HepG2 (cell line): ENCODE results near the gene DQX1. TPM values are rescaled to one million over a fixed set of nuclear protein-coding genes. Genes with fewer than 3 reads are reported as not detected.
A peak's percentile ranks its signal among the peaks of the same experiment; 100 is the strongest.

Experiments used
- ATAD3A ChIP-seq: sonication (generic); formaldehyde crosslinking; IDR thresholded peaks from 2 replicates; pipeline ENCODE4 v1.4.0; 2020; ENCODE audit warnings: missing genetic modification reagents
- ATF2 ChIP-seq: sonication (generic); formaldehyde crosslinking; IDR thresholded peaks from 2 replicates; pipeline ENCODE4 v1.4.0; 2020; ENCODE audit warnings: missing genetic modification reagents
- CENPX ChIP-seq: sonication (generic); formaldehyde crosslinking; IDR thresholded peaks from 2 replicates; pipeline ENCODE4 v1.9.0; 2021; ENCODE audit warnings: mild to moderate bottlenecking, missing genetic modification reagents, moderate library complexity
- FOSL1 ChIP-seq: sonication (generic); formaldehyde crosslinking; IDR thresholded peaks from 2 replicates; pipeline ENCODE4 v1.9.0; 2021; ENCODE audit warnings: missing genetic modification reagents, borderline replicate concordance
- HCFC1 ChIP-seq: fragments of 150-350 bp; IDR thresholded peaks from 2 replicates; pipeline ENCODE4 v1.6.1; 2014; ENCODE audit warnings: low read depth, low read length
- HMGA1 ChIP-seq: sonication (generic); formaldehyde crosslinking; conservative IDR thresholded peaks from 2 replicates; pipeline ENCODE4 v1.4.0; 2020; ENCODE audit warnings: missing genetic modification reagents
- IRF1 ChIP-seq: sonication (generic); formaldehyde crosslinking; IDR thresholded peaks from 2 replicates; pipeline ENCODE4 v1.4.0; 2020; ENCODE audit warnings: low read depth, mild to moderate bottlenecking, missing genetic modification reagents
- MTF1 ChIP-seq: sonication (generic); formaldehyde crosslinking; IDR thresholded peaks from 2 replicates; pipeline ENCODE4 v1.5.0; 2020; ENCODE audit warnings: missing genetic modification reagents
- PBX2 ChIP-seq: IDR thresholded peaks from 2 replicates; pipeline ENCODE4 v1.6.1; 2016; ENCODE audit warnings: control low read depth
- POGK ChIP-seq: sonication (generic); formaldehyde crosslinking; conservative IDR thresholded peaks from 2 replicates; pipeline ENCODE4 v1.8.0; 2022; ENCODE audit warnings: mild to moderate bottlenecking, moderate library complexity, missing genetic modification reagents
- POLR2AphosphoS5 ChIP-seq: IDR thresholded peaks from 2 replicates; pipeline ENCODE4 v1.6.1; 2012; ENCODE audit warnings: low read depth, low read length
- RAD21 ChIP-seq: fragments of 450-650 bp; formaldehyde crosslinking; IDR thresholded peaks from 2 replicates; pipeline ENCODE4 v1.5.0; 2020; ENCODE audit warnings: mild to moderate bottlenecking
- RFXANK ChIP-seq: IDR thresholded peaks from 2 replicates; pipeline ENCODE4 v1.6.1; 2016
- SAFB2 ChIP-seq: sonication (generic); formaldehyde crosslinking; IDR thresholded peaks from 2 replicates; pipeline ENCODE4 v1.5.1; 2020; ENCODE audit warnings: missing genetic modification reagents, low read depth, mild to moderate bottlenecking, borderline replicate concordance
- SNRNP70 ChIP-seq: fragments of 200-400 bp; formaldehyde crosslinking; IDR thresholded peaks from 2 replicates; pipeline ENCODE4 v1.6.1; 2017; ENCODE audit warnings: mild to moderate bottlenecking, low read depth, low read length, moderate library complexity
- SPEN ChIP-seq: sonication (generic); formaldehyde crosslinking; IDR thresholded peaks from 2 replicates; pipeline ENCODE4 v1.5.1; 2020; ENCODE audit warnings: low read depth, mild to moderate bottlenecking, missing genetic modification reagents
- SRSF1 ChIP-seq: fragments of 200-400 bp; formaldehyde crosslinking; optimal IDR thresholded peaks from 2 replicates; pipeline ENCODE3; 2017; ENCODE audit warnings: mild to moderate bottlenecking, low read depth, low read length, moderate library complexity
- TFDP2 ChIP-seq: sonication (generic); formaldehyde crosslinking; IDR thresholded peaks from 2 replicates; pipeline ENCODE4 v1.4.0; 2020; ENCODE audit warnings: missing genetic modification reagents
- ZFP62 ChIP-seq: sonication (generic); formaldehyde crosslinking; IDR thresholded peaks from 2 replicates; pipeline ENCODE4 v1.4.0; 2020; ENCODE audit warnings: missing genetic modification reagents
- ZNF543 ChIP-seq: sonication (generic); formaldehyde crosslinking; IDR thresholded peaks from 2 replicates; pipeline ENCODE4 v1.4.0; 2020; ENCODE audit warnings: mild to moderate bottlenecking, missing genetic modification reagents
- ZNF546 ChIP-seq: sonication (generic); formaldehyde crosslinking; conservative IDR thresholded peaks from 2 replicates; pipeline ENCODE4 v1.8.1; 2023; ENCODE audit warnings: mild to moderate bottlenecking, missing genetic modification reagents
- ZNF563 ChIP-seq: sonication (generic); formaldehyde crosslinking; IDR thresholded peaks from 2 replicates; pipeline ENCODE4 v1.8.0; 2022; ENCODE audit warnings: mild to moderate bottlenecking, moderate library complexity, missing genetic modification reagents
- ZNF570 ChIP-seq: sonication (generic); formaldehyde crosslinking; IDR thresholded peaks from 2 replicates; pipeline ENCODE4 v1.4.0; 2020; ENCODE audit warnings: mild to moderate bottlenecking, missing genetic modification reagents, borderline replicate concordance
- ZNF672 ChIP-seq: sonication (generic); formaldehyde crosslinking; IDR thresholded peaks from 2 replicates; pipeline ENCODE4 v1.8.1; 2022; ENCODE audit warnings: missing genetic modification reagents
- ZNF768 ChIP-seq: sonication (generic); formaldehyde crosslinking; IDR thresholded peaks from 2 replicates; pipeline ENCODE4 v1.4.0; 2020; ENCODE audit warnings: missing genetic modification reagents
- polyA plus RNA-seq, 8 experiments: library from polyadenylated mRNA; depleted of rRNA in 3 of 8; stranded (reverse) in 7 of 8; unstranded in 1 of 8; fragments of >200 nt; fragmentation: Illumina TruSeq in 4 of 8; extraction: Trizol in 4 of 8; gene quantifications; 2 replicates each; pipeline versions ENCODE4 v1.2.1 to v1.2.3, GENCODE V29; 2011 to 2016; ENCODE audit warnings: low read depth in 4 of 8, missing spikeins in 1 of 8, mixed read lengths in 1 of 8; ENCODE audit not compliant: insufficient read depth in 1 of 8
- total RNA-seq, 5 experiments: library from RNA; depleted of rRNA; stranded (reverse); fragments of >200 nt; fragmentation: Illumina TruSeq; extraction: Trizol; gene quantifications; 2 replicates each; pipeline ENCODE4 v1.2.3, GENCODE V29; 2016; ENCODE audit warnings: low read depth in 1 of 5

DQX1 gene
- total and polyA plus RNA-seq, 2 of the 13 experiments (the other 11 are each of a cell fraction or from before 2014, with no cell fraction given): 27.6 to 89.8 TPM

- TF ChIP-seq ATF2 (CRISPR knock-in tag): peak; percentile 49
- TF ChIP-seq PBX2 (CRISPR knock-in tag): peak; percentile 37; the same call in 1 of the 2 replicates
- TF ChIP-seq MTF1 (CRISPR knock-in tag): no peak
- peak; percentile 74 for TF ChIP-seq SRSF1
- no peak; the same call in 1 of the 2 replicates for TF ChIP-seq ATAD3A (CRISPR knock-in tag)
- peak; percentile 68 for TF ChIP-seq POGK
- TF ChIP-seq SNRNP70: no peak
- TF ChIP-seq SPEN (CRISPR knock-in tag): peak; percentile 87
- 0 out of 2 replicates have a peak, but pooled peaks have one; percentile 64 for TF ChIP-seq IRF1
- peak; percentile 80 for TF ChIP-seq ZNF563 (CRISPR knock-in tag)
- no peak for TF ChIP-seq CENPX (CRISPR knock-in tag)
- peak; percentile 92 for TF ChIP-seq POLR2AphosphoS5
- TF ChIP-seq ZFP62 (CRISPR knock-in tag): no peak
- peak; percentile 21 for TF ChIP-seq SAFB2
- peak; percentile 76 for TF ChIP-seq RFXANK (CRISPR knock-in tag)
- peak; percentile 34; the same call in 1 of the 2 replicates for TF ChIP-seq ZNF768 (CRISPR knock-in tag)
- TF ChIP-seq ZNF570 (CRISPR knock-in tag): no peak
- peak; percentile 94 for TF ChIP-seq RAD21
- 0 out of 2 replicates have a peak, but pooled peaks have one; percentile 85 for TF ChIP-seq ZNF543 (CRISPR knock-in tag)
- no peak for TF ChIP-seq FOSL1 (CRISPR knock-in tag)
- 0 out of 2 replicates have a peak, but pooled peaks have one; percentile 62 for TF ChIP-seq ZNF672 (CRISPR knock-in tag)
- TF ChIP-seq HCFC1: peak; percentile 89
- peak; percentile 88 for TF ChIP-seq TFDP2 (CRISPR knock-in tag)
- no peak for TF ChIP-seq HMGA1
- peak; percentile 94; the same call in 1 of the 2 replicates for TF ChIP-seq ZNF546 (CRISPR knock-in tag)
Measured at GRCh38 chr2:74482801-74483674, 43.0 kb downstream of the DQX1 start, which contains the start of the genes CCDC142 and TTC31 (continued).
